Tibial nerve (tissue), 3 donors: ENCODE data around the gene ABHD1.

Experiments used
- POLR2A ChIP-seq, 2 donors: fragments of 450-650 bp; IDR thresholded peaks; one replicate each; pipeline ENCODE4 v1.6.1; 2017; ENCODE audit warnings: antibody characterized with exemption in 2 of 2, mild to moderate bottlenecking in 2 of 2, moderate library complexity in 2 of 2
- TF ChIP-seq, protein P1 (sequence below), 5 experiments: fragments of 200-600 bp in 3 of 5; fragments of 450-650 bp in 2 of 5; sonication (generic) in 3 of 5; IDR thresholded peaks; one replicate each; pipeline ENCODE4 v1.5.1; 2016 to 2019; ENCODE audit warnings: antibody characterized with exemption in 5 of 5, mild to moderate bottlenecking in 3 of 5, moderate library complexity in 2 of 5

DNA sequence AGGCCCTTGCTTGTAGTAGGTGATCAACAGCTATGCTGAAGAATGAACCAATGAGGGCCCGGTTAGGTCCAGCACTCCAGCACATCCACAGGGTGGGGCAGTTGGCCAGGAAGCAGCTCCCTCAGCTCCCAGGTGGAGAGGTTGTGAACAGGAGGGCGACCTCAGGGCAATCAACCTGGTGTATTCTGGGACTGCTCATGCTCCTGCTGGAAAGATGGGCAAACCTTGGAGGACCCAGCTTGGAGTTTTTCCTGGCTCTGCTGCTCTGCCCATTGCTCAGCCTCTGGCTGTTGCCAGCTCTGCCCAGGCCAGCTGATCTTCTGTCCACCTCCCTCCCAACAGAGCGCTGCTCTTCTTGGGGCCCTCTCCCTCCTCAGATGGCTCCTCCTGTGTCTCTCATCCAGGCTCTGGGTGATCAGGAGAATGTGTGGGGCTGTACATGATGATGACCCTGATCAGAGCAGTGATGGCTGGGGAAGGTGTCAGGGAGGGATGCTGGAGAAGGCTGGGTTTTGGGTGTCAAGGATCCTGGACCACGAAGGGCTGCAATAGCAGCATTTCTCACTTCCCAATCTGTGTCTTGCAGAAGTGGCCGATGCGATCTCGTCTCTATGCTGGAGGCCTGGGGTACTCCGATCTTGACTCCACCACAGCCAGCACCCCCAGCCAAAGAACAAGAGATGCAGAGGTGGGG, 28.6 kb downstream of the ABHD1 start:
- TF ChIP-seq, protein P1, sequence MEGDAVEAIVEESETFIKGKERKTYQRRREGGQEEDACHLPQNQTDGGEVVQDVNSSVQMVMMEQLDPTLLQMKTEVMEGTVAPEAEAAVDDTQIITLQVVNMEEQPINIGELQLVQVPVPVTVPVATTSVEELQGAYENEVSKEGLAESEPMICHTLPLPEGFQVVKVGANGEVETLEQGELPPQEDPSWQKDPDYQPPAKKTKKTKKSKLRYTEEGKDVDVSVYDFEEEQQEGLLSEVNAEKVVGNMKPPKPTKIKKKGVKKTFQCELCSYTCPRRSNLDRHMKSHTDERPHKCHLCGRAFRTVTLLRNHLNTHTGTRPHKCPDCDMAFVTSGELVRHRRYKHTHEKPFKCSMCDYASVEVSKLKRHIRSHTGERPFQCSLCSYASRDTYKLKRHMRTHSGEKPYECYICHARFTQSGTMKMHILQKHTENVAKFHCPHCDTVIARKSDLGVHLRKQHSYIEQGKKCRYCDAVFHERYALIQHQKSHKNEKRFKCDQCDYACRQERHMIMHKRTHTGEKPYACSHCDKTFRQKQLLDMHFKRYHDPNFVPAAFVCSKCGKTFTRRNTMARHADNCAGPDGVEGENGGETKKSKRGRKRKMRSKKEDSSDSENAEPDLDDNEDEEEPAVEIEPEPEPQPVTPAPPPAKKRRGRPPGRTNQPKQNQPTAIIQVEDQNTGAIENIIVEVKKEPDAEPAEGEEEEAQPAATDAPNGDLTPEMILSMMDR (IDR thresholded peaks at IDR 0.05) = no peak
- TF ChIP-seq POLR2A (IDR thresholded peaks at IDR 0.05) = no peak
